DMS79 (cell line): ENCODE results near the gene BOD1L1.

Experiments
- DNase-seq: peaks from one replicate; lab custom pipeline; 2025; lab: John Stamatoyannopoulos, UW

Gene BOD1L1

GRCh38 chr4:13627606-13628311 lies at the start of gene BOD1L1:
Gene BOD1L1 (minus strand): TSS chr4:13627725. CDS start chr4:13627587, 138 bp downstream.
- DNase-seq: peak; percentile 52

- no peak for DNase-seq
Observed at GRCh38 chr4:13674971-13675370, 47.4 kb upstream of the BOD1L1 start.

DNA sequence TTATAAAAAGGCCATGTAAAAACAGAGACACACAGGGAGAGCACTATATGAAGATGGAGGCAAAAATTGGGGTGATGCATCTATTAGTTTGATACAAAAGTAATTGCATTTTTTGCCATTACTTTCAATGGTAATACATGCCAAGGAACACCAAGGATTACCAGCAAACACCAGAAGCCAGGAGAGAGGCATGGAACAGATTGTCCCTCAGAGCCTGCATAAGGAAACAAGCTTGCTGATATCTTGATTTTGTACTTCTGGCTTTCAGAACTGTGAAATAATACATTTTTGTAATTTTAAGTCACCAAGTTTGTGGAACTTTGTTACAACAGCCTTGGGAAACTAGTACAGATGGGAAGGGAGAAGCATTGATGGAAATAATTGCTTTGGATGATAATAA lies 45.6 kb upstream of the BOD1L1 start:
- no peak for DNase-seq

- DNase-seq: no peak
Observed at GRCh38 chr4:13670456-13671160, 43.1 kb upstream of the BOD1L1 start.

DNA sequence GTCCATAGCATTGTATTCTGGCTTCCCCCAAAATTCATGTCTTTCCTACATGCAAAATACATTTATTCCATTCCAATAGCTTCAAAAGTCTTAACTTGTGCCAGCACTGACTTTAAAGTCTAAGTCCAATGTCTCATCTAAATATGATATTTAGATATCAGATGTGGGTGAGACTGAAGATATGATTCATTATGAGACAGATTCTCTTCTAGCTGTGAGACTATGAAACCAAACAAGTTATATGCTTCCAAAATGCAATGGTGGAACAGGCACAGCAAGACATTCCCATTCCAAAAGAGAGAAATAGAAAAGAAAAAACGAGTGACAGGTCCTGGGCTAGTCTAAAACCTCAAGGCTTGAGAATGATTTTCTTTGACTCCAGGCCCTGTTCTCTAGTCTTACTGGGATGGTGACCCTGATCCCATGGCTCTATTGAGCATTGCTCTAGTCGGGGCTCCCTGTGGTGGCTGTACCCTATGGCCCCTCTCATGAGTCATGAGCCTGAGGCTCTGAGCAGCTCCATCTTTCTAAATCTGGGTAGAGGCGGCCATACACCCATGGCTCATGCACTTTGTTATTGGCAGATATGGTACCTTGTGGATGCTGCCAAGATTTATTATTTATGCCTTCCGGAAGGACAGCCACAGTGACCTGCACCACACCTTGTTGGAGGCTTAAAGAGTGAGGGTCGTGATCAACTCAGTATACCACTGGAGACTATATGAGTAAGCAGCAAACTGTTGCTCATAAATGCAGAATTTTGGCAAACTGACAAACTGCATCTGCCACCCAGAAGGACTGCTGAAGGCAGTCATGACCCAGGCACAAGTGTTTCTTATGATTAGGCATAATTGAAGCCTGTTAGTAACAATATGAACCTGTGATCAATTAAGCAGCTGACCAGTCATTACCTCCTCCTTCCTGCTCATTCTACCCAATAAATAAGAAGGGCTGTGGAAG lies 38.5 kb upstream of the BOD1L1 start:
- no peak for DNase-seq

DNA sequence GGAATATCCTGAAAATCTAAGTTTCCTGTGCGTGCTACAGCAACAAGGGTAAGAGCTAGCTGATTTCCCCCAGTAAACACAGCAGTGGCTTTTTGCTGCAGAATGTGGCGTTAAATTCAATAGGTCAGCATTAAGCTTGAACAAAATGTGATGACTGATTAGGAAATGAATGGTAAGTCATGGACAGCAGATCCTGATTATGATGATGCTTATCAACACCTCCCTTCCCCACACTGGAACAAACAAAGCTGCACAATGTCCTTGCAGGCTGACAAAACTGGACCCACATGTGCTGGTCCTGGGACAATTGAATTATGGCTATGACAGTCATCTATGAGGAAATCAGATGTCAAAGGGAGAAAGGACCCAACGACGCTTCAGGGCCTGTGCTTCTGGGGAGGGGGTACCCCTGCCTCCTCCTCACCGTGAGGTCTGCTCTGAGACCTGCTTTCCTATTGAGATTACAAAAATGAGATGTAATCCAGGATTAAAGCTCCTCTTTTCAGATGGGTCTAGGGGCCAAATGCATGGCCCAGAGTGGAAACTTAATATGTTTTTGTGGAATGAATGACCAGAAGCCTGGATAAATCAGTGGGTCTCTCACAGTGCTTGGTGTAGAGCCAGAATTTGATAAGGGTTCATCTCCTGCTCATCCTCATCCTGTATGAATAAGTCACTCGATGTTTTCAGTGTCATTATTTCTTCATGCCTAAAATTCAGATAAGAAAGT lies 32.0 kb upstream of the BOD1L1 start:
- DNase-seq: no peak

- no peak for DNase-seq
Observed at GRCh38 chr4:13656569-13657405, 29.3 kb upstream of the BOD1L1 start.

GRCh38 chr4:13654162-13654797 lies 26.8 kb upstream of the BOD1L1 start:
- peak; percentile 6 for DNase-seq

DNA sequence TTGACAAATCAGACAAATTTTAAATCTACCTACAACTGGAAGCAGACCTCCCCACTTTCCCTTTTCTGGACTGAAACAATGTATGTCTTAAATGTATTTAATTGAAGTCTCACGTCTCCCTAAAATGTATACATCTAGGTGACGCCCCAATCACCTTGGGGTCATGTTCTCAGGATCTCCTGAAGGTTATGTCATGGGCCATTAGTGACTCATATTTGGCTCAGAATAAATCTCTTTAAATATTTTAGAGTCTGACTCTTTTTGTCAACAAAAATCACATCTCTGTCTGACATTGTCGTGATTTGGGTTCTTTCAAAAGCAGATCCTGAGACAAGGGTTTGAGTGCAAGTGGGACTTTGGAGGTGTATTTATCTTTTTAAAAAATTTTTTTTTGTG lies 26.2 kb upstream of the BOD1L1 start:
- no peak for DNase-seq

GRCh38 chr4:13647031-13647430 lies 19.5 kb upstream of the BOD1L1 start:
- no peak for DNase-seq

DNA sequence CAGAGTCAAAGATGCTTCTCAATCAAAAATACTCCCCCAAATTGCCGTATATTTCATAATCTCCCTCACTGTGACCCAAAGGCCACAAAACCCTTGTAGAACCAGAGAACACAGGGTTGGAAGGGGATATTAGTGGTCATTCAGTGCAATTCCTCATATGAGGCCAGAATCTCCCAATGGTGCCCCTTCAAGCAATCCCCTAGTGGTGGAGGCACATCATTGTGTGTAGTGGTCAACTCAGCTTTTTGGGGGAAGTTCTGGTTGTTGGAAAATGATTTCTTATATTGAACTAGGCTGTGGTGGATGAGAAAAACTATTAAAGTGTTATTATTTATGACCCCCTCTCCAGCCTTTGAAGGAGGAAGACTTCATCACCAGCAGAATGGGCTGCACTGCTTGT lies 17.6 kb upstream of the BOD1L1 start:
- no peak for DNase-seq

DNA sequence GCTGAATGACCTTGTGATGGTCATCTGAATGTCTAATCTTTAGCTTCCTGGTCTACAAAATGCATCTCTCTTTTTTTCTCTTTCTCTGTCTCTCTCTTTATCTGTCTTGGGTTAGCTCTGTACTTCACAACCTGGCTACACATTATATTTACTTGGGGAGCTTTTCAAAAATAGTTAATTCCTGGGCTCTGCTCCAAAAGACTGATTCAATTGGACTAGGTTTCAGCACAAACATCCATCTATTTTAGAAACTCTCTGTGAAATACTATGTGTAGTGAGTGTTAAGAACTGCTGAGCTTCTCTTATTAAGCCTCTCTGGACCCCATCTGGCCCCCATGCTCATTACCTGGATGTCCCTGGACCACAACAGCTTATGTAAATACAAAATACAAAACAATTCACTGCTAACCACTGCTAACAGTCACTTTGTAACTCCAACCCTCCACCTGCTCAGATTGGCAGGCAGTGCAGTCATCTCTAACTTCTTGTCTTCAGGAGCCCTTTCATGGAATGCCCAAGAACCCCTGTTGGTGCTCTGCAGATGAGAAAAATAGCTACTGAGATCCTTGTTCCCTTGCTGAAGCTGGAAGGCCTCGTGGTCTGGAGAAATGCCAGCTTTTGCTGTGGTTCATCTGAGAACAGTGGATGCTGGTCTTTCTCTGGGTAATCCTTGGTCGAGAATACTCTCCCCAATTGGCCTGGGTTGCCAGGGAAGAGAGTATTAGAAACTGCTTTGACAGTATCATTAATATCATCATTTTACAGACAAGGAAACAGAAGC lies 14.8 kb upstream of the BOD1L1 start:
- no peak for DNase-seq

DNA sequence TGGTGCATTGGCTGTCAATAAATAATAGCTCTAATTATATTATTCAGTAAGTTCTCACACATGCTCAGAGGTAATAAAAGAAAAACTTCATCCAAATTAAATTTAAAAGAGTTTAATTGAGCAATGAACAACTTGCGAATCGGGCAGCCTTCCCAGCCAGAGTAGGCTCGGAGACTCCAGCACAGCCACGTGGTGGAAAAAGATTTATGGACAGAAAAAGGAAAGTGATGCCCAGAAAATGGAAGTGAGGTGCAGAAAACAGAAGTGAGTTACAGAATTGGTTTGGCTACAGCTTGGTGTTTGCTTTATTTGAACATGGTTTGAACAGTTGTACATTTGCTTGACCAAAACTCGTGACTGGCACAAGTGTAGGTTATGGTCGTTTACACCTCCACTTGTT lies 13.6 kb upstream of the BOD1L1 start:
- DNase-seq: no peak

- no peak for DNase-seq
Observed at GRCh38 chr4:13640149-13640940, 12.8 kb upstream of the BOD1L1 start.

DNA sequence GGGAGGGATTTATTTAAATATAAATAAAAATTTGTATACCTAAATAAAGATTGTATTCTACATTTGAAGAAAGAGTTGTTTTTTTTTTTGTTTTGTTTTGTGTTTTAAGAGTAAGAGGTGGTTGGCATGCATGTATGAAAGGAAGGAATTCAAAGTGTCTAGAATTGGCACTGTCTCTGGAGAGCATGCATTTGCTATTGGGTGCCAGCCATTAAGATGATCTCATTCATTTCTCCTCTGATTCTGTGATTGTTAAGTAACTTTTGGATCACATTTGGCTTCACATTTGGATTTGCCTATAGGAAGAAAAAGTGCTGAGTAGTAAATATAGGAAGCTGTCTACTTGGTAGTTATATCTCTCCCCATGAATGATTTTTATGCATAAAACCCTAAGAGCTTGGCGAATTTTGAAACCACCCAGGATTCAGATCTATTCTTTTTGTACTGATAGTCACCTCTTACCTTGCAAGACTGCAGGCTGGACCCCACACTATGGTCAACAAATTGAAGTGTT lies 7.8 kb upstream of the BOD1L1 start:
- DNase-seq: no peak

- DNase-seq: no peak
Observed at GRCh38 chr4:13633671-13634070, 6.1 kb upstream of the BOD1L1 start.

DNA sequence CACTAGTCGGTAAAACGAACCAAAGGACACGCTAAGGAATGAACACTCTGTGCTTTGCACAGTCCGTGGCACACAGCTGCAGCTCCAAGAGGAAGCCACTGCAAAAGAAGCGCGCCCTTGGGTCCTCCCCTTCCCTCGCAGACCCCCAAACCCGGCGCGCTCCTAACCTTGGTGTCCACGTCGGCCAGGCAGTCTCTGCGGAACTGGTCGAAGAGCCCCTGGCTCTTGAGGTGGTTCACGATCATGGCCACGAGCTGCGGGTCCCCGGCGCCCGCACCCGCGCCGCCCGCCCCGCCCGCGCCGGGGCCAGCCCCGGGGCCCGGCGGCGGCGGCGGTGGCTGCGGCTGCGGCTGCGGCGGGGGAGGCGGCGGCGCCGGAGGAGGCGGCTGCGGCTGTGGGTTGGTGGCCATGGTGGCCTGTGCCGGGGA lies 333 bp downstream of the BOD1L1 start:
- DNase-seq: no peak

DNA sequence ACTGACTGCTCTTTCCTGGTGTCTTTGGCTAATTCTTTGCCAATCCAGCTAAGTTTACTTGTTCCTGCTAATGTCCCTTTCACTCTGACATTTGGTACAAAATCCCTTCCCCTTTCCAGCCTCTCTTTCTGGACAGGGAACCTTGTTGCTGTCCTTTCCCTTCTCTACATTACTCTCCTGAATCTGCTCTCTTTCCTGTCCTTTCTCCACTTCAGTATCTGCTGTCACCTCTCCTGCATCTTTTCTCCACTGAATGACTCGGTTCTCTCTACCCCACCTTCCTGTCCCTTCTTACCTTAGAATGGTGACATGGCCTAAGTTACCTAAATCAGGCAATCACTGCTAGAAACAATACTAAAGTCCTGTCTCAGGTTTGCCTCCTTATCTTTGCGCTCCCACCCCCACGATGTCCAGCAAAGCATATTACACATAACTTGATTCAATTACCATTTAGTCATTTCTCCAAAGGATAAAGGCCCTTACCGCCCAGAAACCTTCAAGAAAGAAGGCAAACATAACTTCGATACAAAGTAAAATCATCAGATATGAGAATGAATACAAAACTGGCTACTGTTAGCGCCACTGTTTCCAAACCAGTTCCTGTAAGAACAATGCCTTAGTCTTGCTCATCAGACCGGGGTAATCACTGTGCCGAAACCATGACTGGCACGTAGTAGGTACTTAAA lies 890 bp downstream of the BOD1L1 start:
- DNase-seq: no peak
